ENCODE data around the gene BUB1.
"Not testable (repeated sequence)": the region's sequence is repeated elsewhere in the genome, so short reads cannot be mapped to it uniquely, and the experiment has no call there.

The BUB1 gene

GRCh38 chr2:110591973-110592372 lies 85.9 kb downstream of the BUB1 start:
- not testable (repeated sequence) for DNase-seq (ENCODE audit: low read depth)

- not testable (repeated sequence) for DNase-seq (ENCODE audit: low read depth)
Measured at GRCh38 chr2:110589677-110590330, 88.1 kb downstream of the BUB1 start.

GRCh38 chr2:110588520-110588919 lies 89.3 kb downstream of the BUB1 start:
- not testable (repeated sequence) for DNase-seq (ENCODE audit: low read depth)

All from GM04503 (cell line).